Omental fat pad (tissue), 4 donors: Measurements from ENCODE around the gene SC5D. TPM values are rescaled to one million over a fixed set of nuclear protein-coding genes. Genes with fewer than 3 reads are reported as not detected.

Experiments
- ATAC-seq: fragments of 150-250 bp; one replicate; pipeline ENCODE4 v1.9.1; 2016; ENCODE audit warnings: mild to moderate bottlenecking, moderate library complexity; ENCODE audit not compliant: low FRiP score
- DNase-seq: peaks from one replicate; pipeline ENCODE4 v3.0.0-alpha.2; 2019; ENCODE audit warnings: low spot score
- CTCF ChIP-seq, 3 donors: fragments of 450-650 bp; IDR thresholded peaks; one replicate each; pipeline ENCODE4 v1.5.1; 2016 to 2017; ENCODE audit warnings: antibody characterized with exemption in 3 of 3, mild to moderate bottlenecking in 3 of 3, moderate library complexity in 2 of 3
- total RNA-seq, 4 donors: library from RNA; depleted of rRNA; stranded (reverse); fragments of >200 nt; gene quantifications; one replicate each; pipeline ENCODE4 v1.1.0, GENCODE V29; 2016

SC5D gene
- total RNA-seq, 4 donors from 2014 or later, result 16.9 to 30.3 (median 26.8) TPM

- no peak for TF ChIP-seq CTCF (IDR thresholded peaks at IDR 0.05)
- no peak for ATAC-seq
- DNase-seq, result no peak
Measured at GRCh38 chr11:121352251-121352891, 59.8 kb downstream of the SC5D start.

GRCh38 chr11:121354192-121354591 lies 61.6 kb downstream of the SC5D start:
- TF ChIP-seq CTCF (IDR thresholded peaks at IDR 0.05), result no peak
- ATAC-seq (no peak), DNase-seq (no peak)

- no peak for TF ChIP-seq CTCF (IDR thresholded peaks at IDR 0.05)
- no peak for ATAC-seq
Measured at GRCh38 chr11:121356357-121356756, 63.8 kb downstream of the SC5D start.

More at GRCh38 chr11:121356357-121356756, 63.8 kb downstream of the SC5D start:
- no peak for DNase-seq

Other genes with a start within 250 kb of the SC5D start
- 1 to 10 TPM in 2 of 4 donors, under 1 TPM in 2; 0.48 to 1.5 (median 1.0) TPM for gene TECTA, start 191.5 kb upstream of the SC5D start, total RNA-seq
- 10 to 100 TPM in 3 of 4 donors, 1 to 10 TPM in 1; 5.8 to 93.0 (median 11.1) TPM for gene SORL1, start 159.5 kb downstream of the SC5D start, total RNA-seq